ENCODE measurements around the gene BBS7.

GRCh38 chr4:121777625-121778024, 92.6 kb downstream of the BBS7 start:
- TF ChIP-seq SPI1 (IDR thresholded peaks at IDR 0.05; ENCODE audit: low read depth, low read length) (no peak), POLR2A (IDR thresholded peaks at IDR 0.05; ENCODE audit: low read depth, low read length) (no peak), POU2F2 (IDR thresholded peaks at IDR 0.05; ENCODE audit: low read depth, low read length) (no peak)
